Transverse colon (tissue), 4 donors: ENCODE results near the gene TREX2. TPM values are rescaled to one million over a fixed set of nuclear protein-coding genes. Genes with fewer than 3 reads are reported as not detected.

ENCODE experiments used
- DNase-seq: peaks from one replicate; pipeline ENCODE4 v3.0.0-alpha.2; 2019
- H3K27ac ChIP-seq, 4 donors: fragments of 200-600 bp; sonication (generic); 2 replicates each; pipeline ENCODE4 v1.5.1; 2016 to 2018; ENCODE audit warnings: inconsistent platforms in 4 of 4
- H3K27me3 ChIP-seq: fragments of 200-600 bp; sonication (generic); 2 replicates; pipeline ENCODE4 v1.5.1; 2017; ENCODE audit warnings: inconsistent platforms
- H3K36me3 ChIP-seq, 4 donors: fragments of 200-600 bp; sonication (generic); 2 replicates each; pipeline ENCODE4 v1.5.1; 2017 to 2019; ENCODE audit warnings: inconsistent platforms in 4 of 4
- H3K4me1 ChIP-seq, 4 donors: fragments of 200-600 bp; sonication (generic); 2 replicates each; pipeline ENCODE4 v1.5.1; 2017 to 2020; ENCODE audit warnings: inconsistent platforms in 4 of 4
- H3K4me3 ChIP-seq, 4 donors: fragments of 200-600 bp; sonication (generic); 1 replicate in 1 of 4; 2 replicates in 3 of 4; pipeline versions ENCODE4 v1.5.1 to v1.6.1; 2017 to 2019; ENCODE audit warnings: inconsistent platforms in 4 of 4
- H3K9me3 ChIP-seq, 2 donors: fragments of 200-600 bp; sonication (generic); 2 replicates each; pipeline ENCODE4 v1.5.1; 2017 to 2019; ENCODE audit warnings: inconsistent platforms in 2 of 2
- EP300 ChIP-seq: sonication (generic); formaldehyde crosslinking; IDR thresholded peaks from one replicate; pipeline ENCODE4 v1.6.1; 2017; ENCODE audit warnings: antibody characterized with exemption, low read depth
- POLR2A ChIP-seq: fragments of 450-650 bp; IDR thresholded peaks from one replicate; pipeline ENCODE4 v1.6.1; 2016; ENCODE audit warnings: antibody characterized with exemption, mild to moderate bottlenecking, moderate library complexity
- POLR2AphosphoS5 ChIP-seq, 3 donors: sonication (generic); formaldehyde crosslinking; IDR thresholded peaks; one replicate each; pipeline ENCODE4 v1.6.1; 2016; ENCODE audit warnings: antibody characterized with exemption in 3 of 3
- WGBS, 2 donors: methylation state at CpG; one replicate each; pipeline ENCODE4 v1.1.5; 2018; ENCODE audit warnings: low coverage in 1 of 2; 5-methylcytosine and 5-hydroxymethylcytosine counted together
- in situ Hi-C, 4 donors: fragments of 200-750 bp; cut with MboI; loops; one replicate each; pipeline versions ENCODE4 v1.15.0 to v1.15.1; 2017; ENCODE audit warnings: low sequenced_read_pairs in 3 of 4, low pct_ligation_motif_present in 1 of 4, low pct_unique_long_range_greater_than_20kb in 1 of 4
- intact Hi-C: fragments of 100-400 bp; cut with DNase I; formaldehyde crosslinking; loops from one replicate; pipeline ENCODE4 v1.15.1; 2023; ENCODE audit warnings: low total_unique reads
- total RNA-seq, 4 donors: library from RNA; depleted of rRNA; stranded (reverse); fragments of >200 nt; gene quantifications; one replicate each; pipeline ENCODE4 v1.1.0, GENCODE V29; 2016
- TF ChIP-seq, protein P1 (sequence below), 5 experiments: fragments of 200-600 bp in 3 of 5; fragments of 450-650 bp in 2 of 5; sonication (generic) in 3 of 5; IDR thresholded peaks; 1 replicate in 2 of 5; 2 replicates in 3 of 5; pipeline ENCODE4 v1.5.1; 2016 to 2017; ENCODE audit warnings: antibody characterized with exemption in 5 of 5, inconsistent platforms in 3 of 5, mild to moderate bottlenecking in 2 of 5, moderate library complexity in 1 of 5

Gene TREX2
- total RNA-seq, 4 donors from 2014 or later: 0.55 to 2.0 (median 1.4) TPM; not detected in 1

DNA sequence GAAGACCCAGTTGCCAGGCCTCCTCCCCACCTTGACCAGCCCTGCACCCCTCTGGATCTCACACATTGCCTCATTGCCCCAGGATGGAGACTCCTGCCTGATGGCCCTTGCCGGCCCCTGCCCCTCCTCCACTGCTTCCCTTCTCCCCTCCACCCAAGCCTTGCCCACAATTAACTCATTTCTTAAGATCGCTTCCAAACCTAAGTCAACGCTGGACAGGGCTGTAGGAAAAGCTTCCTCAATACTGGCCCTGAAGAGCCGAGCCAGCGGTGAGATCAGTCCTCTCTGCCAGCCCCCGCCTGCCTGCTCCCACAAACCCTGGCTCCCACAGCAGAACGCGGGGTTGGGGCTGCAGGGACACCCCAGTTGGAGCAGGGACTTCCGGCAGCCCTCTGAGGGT is 32.0 kb upstream of the TREX2 start:
- Histone ChIP-seq H3K27me3 (peaks cover 4% of the 10 kb centered on the region), H3K36me3 (no peaks in the 10 kb centered on the region), H3K27ac (no peak overlapping the region), H3K9me3 (no peaks in the 10 kb centered on the region), H3K4me1 (peaks cover 0 to 5% (median 0%) of the 10 kb centered on the region in 4 donors), H3K4me3 (no peak overlapping the region)
- in situ Hi-C loops: no loop called here
- intact Hi-C loops: no loop called here
- TF ChIP-seq EP300 (no peak), POLR2A (no peak), POLR2AphosphoS5 (IDR thresholded peaks at IDR 0.05) (no peak)
- TF ChIP-seq, protein P1, sequence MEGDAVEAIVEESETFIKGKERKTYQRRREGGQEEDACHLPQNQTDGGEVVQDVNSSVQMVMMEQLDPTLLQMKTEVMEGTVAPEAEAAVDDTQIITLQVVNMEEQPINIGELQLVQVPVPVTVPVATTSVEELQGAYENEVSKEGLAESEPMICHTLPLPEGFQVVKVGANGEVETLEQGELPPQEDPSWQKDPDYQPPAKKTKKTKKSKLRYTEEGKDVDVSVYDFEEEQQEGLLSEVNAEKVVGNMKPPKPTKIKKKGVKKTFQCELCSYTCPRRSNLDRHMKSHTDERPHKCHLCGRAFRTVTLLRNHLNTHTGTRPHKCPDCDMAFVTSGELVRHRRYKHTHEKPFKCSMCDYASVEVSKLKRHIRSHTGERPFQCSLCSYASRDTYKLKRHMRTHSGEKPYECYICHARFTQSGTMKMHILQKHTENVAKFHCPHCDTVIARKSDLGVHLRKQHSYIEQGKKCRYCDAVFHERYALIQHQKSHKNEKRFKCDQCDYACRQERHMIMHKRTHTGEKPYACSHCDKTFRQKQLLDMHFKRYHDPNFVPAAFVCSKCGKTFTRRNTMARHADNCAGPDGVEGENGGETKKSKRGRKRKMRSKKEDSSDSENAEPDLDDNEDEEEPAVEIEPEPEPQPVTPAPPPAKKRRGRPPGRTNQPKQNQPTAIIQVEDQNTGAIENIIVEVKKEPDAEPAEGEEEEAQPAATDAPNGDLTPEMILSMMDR (IDR thresholded peaks at IDR 0.05): no peak
- WGBS, 2 donors: 83% methylated on average over 9 of the region's 9 CpGs; no CpG with 5 or more reads in 1 of the 2 donors
- no peak for DNase-seq

DNA sequence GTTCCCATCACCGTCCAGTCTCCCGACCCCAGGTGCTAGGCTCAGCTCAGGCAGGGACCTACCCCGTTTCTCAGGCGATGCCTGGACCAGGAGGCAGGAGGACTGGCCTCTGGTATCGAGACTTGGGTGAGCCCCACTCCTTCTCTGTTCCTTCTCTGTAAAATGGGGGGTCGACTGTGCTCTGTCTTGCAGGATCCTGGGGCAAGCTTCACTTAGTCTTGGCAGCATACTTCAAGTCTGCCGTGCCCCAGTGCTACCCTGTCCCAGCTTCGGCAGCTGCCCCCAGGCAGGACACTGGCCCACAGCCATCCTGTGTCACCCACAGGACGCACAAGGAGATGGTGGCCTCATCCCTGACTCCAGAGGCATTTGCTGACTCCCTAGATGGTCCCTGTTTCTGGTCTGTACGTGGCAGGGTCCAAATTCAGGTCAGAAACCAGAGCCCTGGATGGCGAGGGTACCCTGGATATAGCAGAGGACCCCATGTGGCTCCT is 31.6 kb upstream of the TREX2 start:
- H3K9me3 ChIP-seq: no peaks in the 10 kb centered on the region
- in situ Hi-C loops: no loop called here
- H3K4me3 ChIP-seq: no peak overlapping the region
- peaks cover 0 to 5% (median 0%) of the 10 kb centered on the region in 4 donors for H3K4me1 ChIP-seq
- TF ChIP-seq, protein P1 (IDR thresholded peaks at IDR 0.05): no peak
- TF ChIP-seq POLR2AphosphoS5 (IDR thresholded peaks at IDR 0.05) (no peak), EP300 (no peak), POLR2A (no peak)
- no peaks in the 10 kb centered on the region for H3K36me3 ChIP-seq
- no peak overlapping the region for H3K27ac ChIP-seq
- intact Hi-C loops: no loop called here
- no peak for DNase-seq
- WGBS, 2 donors: 75% methylated on average over 8 of the region's 11 CpGs; no CpG with 5 or more reads in 1 of the 2 donors
- peaks cover 4% of the 10 kb centered on the region for H3K27me3 ChIP-seq

GRCh38 chrX:153476666-153477363 is 31.0 kb upstream of the TREX2 start:
- in situ Hi-C loops (no loop called here), intact Hi-C loops (no loop called here)
- peaks cover 4% of the 10 kb centered on the region for H3K27me3 ChIP-seq
- no peak overlapping the region for H3K27ac ChIP-seq
- TF ChIP-seq EP300 (no peak), POLR2AphosphoS5 (IDR thresholded peaks at IDR 0.05) (no peak), POLR2A (no peak)
- TF ChIP-seq, protein P1 (IDR thresholded peaks at IDR 0.05): no peak
- H3K4me3 ChIP-seq: no peak overlapping the region
- WGBS, 2 donors: 90% methylated on average over 4 of the region's 16 CpGs; no CpG with 5 or more reads in 1 of the 2 donors
- H3K36me3 ChIP-seq: no peaks in the 10 kb centered on the region
- DNase-seq: no peak
- H3K9me3 ChIP-seq: no peaks in the 10 kb centered on the region
- peaks cover 0 to 5% (median 0%) of the 10 kb centered on the region in 4 donors for H3K4me1 ChIP-seq

GRCh38 chrX:153475751-153476281 is 30.0 kb upstream of the TREX2 start:
- Histone ChIP-seq H3K4me1 (peaks cover 0 to 5% (median 0%) of the 10 kb centered on the region in 4 donors), H3K4me3 (no peak overlapping the region), H3K9me3 (no peaks in the 10 kb centered on the region), H3K27me3 (peaks cover 4% of the 10 kb centered on the region), H3K27ac (no peak overlapping the region), H3K36me3 (no peaks in the 10 kb centered on the region)
- TF ChIP-seq, protein P1 (IDR thresholded peaks at IDR 0.05): no peak
- intact Hi-C loops: no loop called here
- DNase-seq: no peak
- in situ Hi-C loops: no loop called here
- WGBS, 2 donors: 79% methylated on average over 11 of the region's 11 CpGs; no CpG with 5 or more reads in 1 of the 2 donors
